A549 (cell line): ENCODE data around the gene CHRM5. TPM values are rescaled to one million over a fixed set of nuclear protein-coding genes. Genes with fewer than 3 reads are reported as not detected.

Experiments
- ATAC-seq, 2 experiments: fragments of 200-7000 bp in 1 of 2; fragments of >200 bp in 1 of 2; cut with Nextera tagmentation in 1 of 2; cut with Tn5 transposase in 1 of 2; 3 replicates each; pipeline versions ENCODE4 v1.8.0 to v1.9.1; 2018 to 2020; ENCODE audit warnings: mild to moderate bottlenecking in 1 of 2, moderate library complexity in 1 of 2
- CTCF ChIA-PET: fragments of 300-600 bp; sonication (Branson Sonifier 250); formaldehyde crosslinking; extraction: SDS; loops from one replicate; lab custom pipeline; 2021; ENCODE audit warnings: antibody characterized with exemption, inconsistent platforms; lab: Yijun Ruan, JAX
- POLR2A ChIA-PET: fragments of 350-600 bp; formaldehyde crosslinking; extraction: SDS; loops from one replicate; lab custom pipeline; 2021; ENCODE audit warnings: antibody characterized with exemption, inconsistent platforms; lab: Yijun Ruan, JAX
- DNase-seq, 2 experiments: peaks; one replicate each; pipeline versions ENCODE4 v3.0.0 to v3.0.0-alpha.2; 2011 to 2016; ENCODE audit warnings: low read depth in 1 of 2, low spot score in 1 of 2
- FAIRE-seq: peaks from 2 replicates; lab custom pipeline; 2011; peaks lifted over from hg19 to GRCh38; lab: Jason Lieb, UNC
- H3K27ac ChIP-seq, 2 experiments: fragments of >200 bp; sonication (Bioruptor Twin); formaldehyde crosslinking; 3 replicates each; pipeline ENCODE4 v1.5.1; 2016 to 2017
- H3K4me1 ChIP-seq: fragments of >200 bp; sonication (Bioruptor Twin); formaldehyde crosslinking; 3 replicates; pipeline ENCODE4 v1.6.1; 2016
- H3K4me2 ChIP-seq: fragments of >200 bp; sonication (Bioruptor Twin); formaldehyde crosslinking; 3 replicates; pipeline ENCODE4 v1.6.1; 2016
- H3K4me3 ChIP-seq: fragments of >200 bp; sonication (Bioruptor Twin); formaldehyde crosslinking; 3 replicates; pipeline ENCODE4 v1.5.1; 2016
- H3K9me3 ChIP-seq: fragments of >200 bp; sonication (Bioruptor Twin); formaldehyde crosslinking; 3 replicates; pipeline ENCODE4 v1.6.1; 2016
- BCL3 ChIP-seq: fragments of >200 bp; sonication (Bioruptor Twin); formaldehyde crosslinking; IDR thresholded peaks from 3 replicates; pipeline ENCODE4 v1.6.1; 2016
- CBX8 ChIP-seq: fragments of 200-600 bp; sonication (generic); IDR thresholded peaks from 2 replicates; pipeline ENCODE4 v1.6.1; 2016
- FOSL2 ChIP-seq, 2 experiments: fragments of 450-650 bp in 1 of 2; fragments of >200 bp in 1 of 2; sonication (Bioruptor Twin) in 1 of 2; formaldehyde crosslinking; IDR thresholded peaks; 2 replicates each; pipeline versions ENCODE4 v1.5.0 to v1.6.1; 2016 to 2020; ENCODE audit warnings: mild to moderate bottlenecking in 1 of 2, moderate library complexity in 1 of 2
- MAZ ChIP-seq: fragments of 150-350 bp; IDR thresholded peaks from 2 replicates; pipeline ENCODE4 v1.6.1; 2014; ENCODE audit warnings: antibody characterized with exemption, low read depth, low read length, borderline replicate concordance
- PHF8 ChIP-seq: fragments of 200-600 bp; sonication (generic); IDR thresholded peaks from 2 replicates; pipeline ENCODE4 v1.6.1; 2016; ENCODE audit warnings: low read depth, mild to moderate bottlenecking, antibody characterized with exemption, moderate library complexity, borderline replicate concordance
- RNF2 ChIP-seq: fragments of 200-600 bp; sonication (generic); IDR thresholded peaks from 2 replicates; pipeline ENCODE4 v1.6.1; 2016; ENCODE audit warnings: low read depth, mild to moderate bottlenecking, antibody characterized with exemption, moderate library complexity, borderline replicate concordance
- TP53 ChIP-seq: fragments of 250-450 bp; sonication (Bioruptor Pico); IDR thresholded peaks from 2 replicates; pipeline ENCODE4 v1.5.0; 2021; ENCODE audit warnings: mild to moderate bottlenecking, moderate library complexity
- ZFP36 ChIP-seq: fragments of 450-650 bp; IDR thresholded peaks from 2 replicates; pipeline ENCODE4 v1.6.1; 2014; ENCODE audit warnings: borderline replicate concordance; ENCODE audit not compliant: partially characterized antibody
- ZSCAN20 ChIP-seq: fragments of 250-450 bp; sonication (Bioruptor Pico); IDR thresholded peaks from 2 replicates; pipeline ENCODE4 v1.8.0; 2022; ENCODE audit warnings: mild to moderate bottlenecking, moderate library complexity
- WGBS: methylation state at CpG from one replicate; pipeline ENCODE4 v1.1.6; 2017; ENCODE audit errors: missing lambda C conversion rate; 5-methylcytosine and 5-hydroxymethylcytosine counted together
- polyA minus RNA-seq: library from RNA; depleted of rRNA, polyadenylated mRNA; stranded (reverse); fragments of >200 nt; gene quantifications from 2 replicates; pipeline ENCODE4 v1.2.3, GENCODE V29; 2011; rRNA and poly(A)+ RNA removed
- polyA plus RNA-seq, 4 experiments: library from polyadenylated mRNA; depleted of rRNA in 3 of 4; stranded (reverse); fragments of >200 nt; fragmentation: RNase III in 1 of 4; extraction: RNeasy Plus Mini Kit Qiagen cat#74134 plus additional on column Dnase treatment in 1 of 4; gene quantifications; 2 replicates in 3 of 4; 3 replicates in 1 of 4; pipeline ENCODE4 v1.2.3, GENCODE V29; 2011 to 2017
- TF ChIP-seq, protein P1 (sequence below): fragments of 150-350 bp; IDR thresholded peaks from 2 replicates; pipeline ENCODE4 v1.6.1; 2014; ENCODE audit warnings: low read depth, mild to moderate bottlenecking, low read length
- TF ChIP-seq, protein P2 (sequence below): fragments of 450-650 bp; IDR thresholded peaks from 2 replicates; pipeline ENCODE4 v1.6.1; 2014; ENCODE audit warnings: antibody characterized with exemption
- TF ChIP-seq, protein P3 (sequence below): fragments of 200-600 bp; sonication (generic); IDR thresholded peaks from 2 replicates; pipeline ENCODE4 v1.6.1; 2016; ENCODE audit warnings: antibody characterized with exemption, mild to moderate bottlenecking, moderate library complexity

Gene CHRM5, protein sequence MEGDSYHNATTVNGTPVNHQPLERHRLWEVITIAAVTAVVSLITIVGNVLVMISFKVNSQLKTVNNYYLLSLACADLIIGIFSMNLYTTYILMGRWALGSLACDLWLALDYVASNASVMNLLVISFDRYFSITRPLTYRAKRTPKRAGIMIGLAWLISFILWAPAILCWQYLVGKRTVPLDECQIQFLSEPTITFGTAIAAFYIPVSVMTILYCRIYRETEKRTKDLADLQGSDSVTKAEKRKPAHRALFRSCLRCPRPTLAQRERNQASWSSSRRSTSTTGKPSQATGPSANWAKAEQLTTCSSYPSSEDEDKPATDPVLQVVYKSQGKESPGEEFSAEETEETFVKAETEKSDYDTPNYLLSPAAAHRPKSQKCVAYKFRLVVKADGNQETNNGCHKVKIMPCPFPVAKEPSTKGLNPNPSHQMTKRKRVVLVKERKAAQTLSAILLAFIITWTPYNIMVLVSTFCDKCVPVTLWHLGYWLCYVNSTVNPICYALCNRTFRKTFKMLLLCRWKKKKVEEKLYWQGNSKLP
- polyA plus RNA-seq (2011; rRNA removed): 0.01 TPM in 1 of 2 replicates, not detected in the other
- polyA plus RNA-seq (2012; cell fraction: cytosol; rRNA removed): 0.01 TPM in 1 of 2 replicates, not detected in the other
- 0.02 TPM in 1 of 2 replicates, not detected in the other for polyA plus RNA-seq (2012; cell fraction: nucleus; rRNA removed)
- not detected in 3 replicates for polyA plus RNA-seq (2017; fragmentation: RNase III; extraction: RNeasy Plus Mini Kit Qiagen cat#74134 plus additional on column Dnase treatment)
- not detected in 2 replicates for polyA minus RNA-seq

- 77% methylated on average over 6 of the region's 6 CpGs for WGBS
- TF ChIP-seq, protein P1, sequence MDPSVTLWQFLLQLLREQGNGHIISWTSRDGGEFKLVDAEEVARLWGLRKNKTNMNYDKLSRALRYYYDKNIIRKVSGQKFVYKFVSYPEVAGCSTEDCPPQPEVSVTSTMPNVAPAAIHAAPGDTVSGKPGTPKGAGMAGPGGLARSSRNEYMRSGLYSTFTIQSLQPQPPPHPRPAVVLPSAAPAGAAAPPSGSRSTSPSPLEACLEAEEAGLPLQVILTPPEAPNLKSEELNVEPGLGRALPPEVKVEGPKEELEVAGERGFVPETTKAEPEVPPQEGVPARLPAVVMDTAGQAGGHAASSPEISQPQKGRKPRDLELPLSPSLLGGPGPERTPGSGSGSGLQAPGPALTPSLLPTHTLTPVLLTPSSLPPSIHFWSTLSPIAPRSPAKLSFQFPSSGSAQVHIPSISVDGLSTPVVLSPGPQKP: no peak
- TF ChIP-seq TP53: no peak
- no peak for TF ChIP-seq FOSL2 (IDR thresholded peaks at IDR 0.05)
- no peak for TF ChIP-seq FOSL2 (CRISPR knock-in tag; IDR thresholded peaks at IDR 0.05)
- TF ChIP-seq MAZ: no peak
- TF ChIP-seq CBX8: no peak
- no peak for TF ChIP-seq ZSCAN20
- TF ChIP-seq, protein P2, sequence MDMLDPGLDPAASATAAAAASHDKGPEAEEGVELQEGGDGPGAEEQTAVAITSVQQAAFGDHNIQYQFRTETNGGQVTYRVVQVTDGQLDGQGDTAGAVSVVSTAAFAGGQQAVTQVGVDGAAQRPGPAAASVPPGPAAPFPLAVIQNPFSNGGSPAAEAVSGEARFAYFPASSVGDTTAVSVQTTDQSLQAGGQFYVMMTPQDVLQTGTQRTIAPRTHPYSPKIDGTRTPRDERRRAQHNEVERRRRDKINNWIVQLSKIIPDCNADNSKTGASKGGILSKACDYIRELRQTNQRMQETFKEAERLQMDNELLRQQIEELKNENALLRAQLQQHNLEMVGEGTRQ: no peak
- TF ChIP-seq, protein P3, sequence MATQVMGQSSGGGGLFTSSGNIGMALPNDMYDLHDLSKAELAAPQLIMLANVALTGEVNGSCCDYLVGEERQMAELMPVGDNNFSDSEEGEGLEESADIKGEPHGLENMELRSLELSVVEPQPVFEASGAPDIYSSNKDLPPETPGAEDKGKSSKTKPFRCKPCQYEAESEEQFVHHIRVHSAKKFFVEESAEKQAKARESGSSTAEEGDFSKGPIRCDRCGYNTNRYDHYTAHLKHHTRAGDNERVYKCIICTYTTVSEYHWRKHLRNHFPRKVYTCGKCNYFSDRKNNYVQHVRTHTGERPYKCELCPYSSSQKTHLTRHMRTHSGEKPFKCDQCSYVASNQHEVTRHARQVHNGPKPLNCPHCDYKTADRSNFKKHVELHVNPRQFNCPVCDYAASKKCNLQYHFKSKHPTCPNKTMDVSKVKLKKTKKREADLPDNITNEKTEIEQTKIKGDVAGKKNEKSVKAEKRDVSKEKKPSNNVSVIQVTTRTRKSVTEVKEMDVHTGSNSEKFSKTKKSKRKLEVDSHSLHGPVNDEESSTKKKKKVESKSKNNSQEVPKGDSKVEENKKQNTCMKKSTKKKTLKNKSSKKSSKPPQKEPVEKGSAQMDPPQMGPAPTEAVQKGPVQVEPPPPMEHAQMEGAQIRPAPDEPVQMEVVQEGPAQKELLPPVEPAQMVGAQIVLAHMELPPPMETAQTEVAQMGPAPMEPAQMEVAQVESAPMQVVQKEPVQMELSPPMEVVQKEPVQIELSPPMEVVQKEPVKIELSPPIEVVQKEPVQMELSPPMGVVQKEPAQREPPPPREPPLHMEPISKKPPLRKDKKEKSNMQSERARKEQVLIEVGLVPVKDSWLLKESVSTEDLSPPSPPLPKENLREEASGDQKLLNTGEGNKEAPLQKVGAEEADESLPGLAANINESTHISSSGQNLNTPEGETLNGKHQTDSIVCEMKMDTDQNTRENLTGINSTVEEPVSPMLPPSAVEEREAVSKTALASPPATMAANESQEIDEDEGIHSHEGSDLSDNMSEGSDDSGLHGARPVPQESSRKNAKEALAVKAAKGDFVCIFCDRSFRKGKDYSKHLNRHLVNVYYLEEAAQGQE: no peak
- TF ChIP-seq, all 56 proteins: peak for 0
- H3K4me2 ChIP-seq: no peak within 1 kb of the TSS
- no peaks in the 10 kb centered on the region for H3K4me1 ChIP-seq
- no peak within 1 kb of the TSS for H3K4me3 ChIP-seq
- no peak within 1 kb of the TSS for H3K27ac ChIP-seq
- ChIA-PET CTCF (interaction anchor here (0.6 to 3.6 kb wide), 5 partner anchors 10 to 233 kb away, joined by 3 to 24 read pairs (median 5); no protein-coding TSS in a partner anchor), POLR2A (interaction anchor here (0.8 kb wide), 1 partner anchor 127 kb away, joined by 3 read pairs; no protein-coding TSS in a partner anchor)
- no peak for FAIRE-seq
- ATAC-seq: no peak
- H3K9me3 ChIP-seq: no peaks in the 10 kb centered on the region
- DNase-seq: no peak
These were observed at the start of gene CHRM5 for GRCh38 chr15:33968224-33968623. Gene CHRM5 (plus strand): TSS chr15:33968497. CDS start chr15:34062718, 94,221 bp downstream.

DNA sequence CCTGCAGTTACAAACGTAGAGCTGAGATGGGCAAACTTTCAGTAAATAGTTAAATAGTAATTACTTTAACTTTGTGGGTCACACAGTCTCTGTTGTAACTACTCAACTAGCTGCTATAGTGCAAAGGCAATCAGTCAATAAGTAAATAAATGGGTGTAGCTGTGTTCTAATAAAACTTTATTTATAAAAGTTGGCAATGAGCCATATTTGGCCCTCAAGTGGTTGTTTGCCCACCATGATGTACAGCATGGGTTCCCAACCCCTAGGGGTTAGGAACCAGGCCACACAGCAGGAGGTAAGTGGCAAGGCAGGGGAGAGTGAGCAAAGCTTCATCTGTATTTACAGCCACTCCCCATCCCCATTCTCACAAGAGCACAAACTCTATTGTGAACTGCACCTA is 44.9 kb upstream of the CHRM5 start:
- 83% methylated on average over 1 of the region's 1 CpG for WGBS
- ChIA-PET CTCF (interaction anchor here (1.2 to 1.9 kb wide), 3 partner anchors 10 to 286 kb away, joined by 3 to 4 read pairs (median 3); partner anchors contain the start of gene KATNBL1), POLR2A (no interaction called here)
- FAIRE-seq: no peak
- H3K4me1 ChIP-seq: no peaks in the 10 kb centered on the region
- H3K4me3 ChIP-seq: no peak overlapping the region
- TF ChIP-seq ZFP36: no peak
- H3K27ac ChIP-seq: no peak overlapping the region
- H3K9me3 ChIP-seq: no peaks in the 10 kb centered on the region
- no peak for ATAC-seq
- no peak overlapping the region for H3K4me2 ChIP-seq
- DNase-seq: no peak

GRCh38 chr15:33926260-33926659 is 42.0 kb upstream of the CHRM5 start:
- ChIA-PET POLR2A (no interaction called here), CTCF (interaction anchor here (0.9 to 1.5 kb wide), 3 partner anchors 11 to 28 kb away, joined by 3 to 4 read pairs (median 3); no protein-coding TSS in a partner anchor)
- Histone ChIP-seq H3K4me1 (no peaks in the 10 kb centered on the region), H3K9me3 (no peaks in the 10 kb centered on the region), H3K4me2 (no peak overlapping the region), H3K27ac (no peak overlapping the region), H3K4me3 (no peak overlapping the region)
- TF ChIP-seq RNF2 (no peak), PHF8 (no peak), BCL3 (no peak)
- WGBS: 85% methylated on average over 4 of the region's 4 CpGs
- ATAC-seq: no peak
- no peak for FAIRE-seq
- no peak for DNase-seq
